HG03439 (cell line): ENCODE results near the gene OPA1.
A peak's percentile ranks its signal among the peaks of the same experiment; 100 is the strongest.

ENCODE experiments used
- ATAC-seq: cut with Tn5 transposase; IDR thresholded peaks from one replicate; pipeline ENCODE4 v1.9.1; 2021; ENCODE audit warnings: mild to moderate bottlenecking, moderate library complexity; ENCODE audit not compliant: unreplicated experiment

The OPA1 gene, protein sequence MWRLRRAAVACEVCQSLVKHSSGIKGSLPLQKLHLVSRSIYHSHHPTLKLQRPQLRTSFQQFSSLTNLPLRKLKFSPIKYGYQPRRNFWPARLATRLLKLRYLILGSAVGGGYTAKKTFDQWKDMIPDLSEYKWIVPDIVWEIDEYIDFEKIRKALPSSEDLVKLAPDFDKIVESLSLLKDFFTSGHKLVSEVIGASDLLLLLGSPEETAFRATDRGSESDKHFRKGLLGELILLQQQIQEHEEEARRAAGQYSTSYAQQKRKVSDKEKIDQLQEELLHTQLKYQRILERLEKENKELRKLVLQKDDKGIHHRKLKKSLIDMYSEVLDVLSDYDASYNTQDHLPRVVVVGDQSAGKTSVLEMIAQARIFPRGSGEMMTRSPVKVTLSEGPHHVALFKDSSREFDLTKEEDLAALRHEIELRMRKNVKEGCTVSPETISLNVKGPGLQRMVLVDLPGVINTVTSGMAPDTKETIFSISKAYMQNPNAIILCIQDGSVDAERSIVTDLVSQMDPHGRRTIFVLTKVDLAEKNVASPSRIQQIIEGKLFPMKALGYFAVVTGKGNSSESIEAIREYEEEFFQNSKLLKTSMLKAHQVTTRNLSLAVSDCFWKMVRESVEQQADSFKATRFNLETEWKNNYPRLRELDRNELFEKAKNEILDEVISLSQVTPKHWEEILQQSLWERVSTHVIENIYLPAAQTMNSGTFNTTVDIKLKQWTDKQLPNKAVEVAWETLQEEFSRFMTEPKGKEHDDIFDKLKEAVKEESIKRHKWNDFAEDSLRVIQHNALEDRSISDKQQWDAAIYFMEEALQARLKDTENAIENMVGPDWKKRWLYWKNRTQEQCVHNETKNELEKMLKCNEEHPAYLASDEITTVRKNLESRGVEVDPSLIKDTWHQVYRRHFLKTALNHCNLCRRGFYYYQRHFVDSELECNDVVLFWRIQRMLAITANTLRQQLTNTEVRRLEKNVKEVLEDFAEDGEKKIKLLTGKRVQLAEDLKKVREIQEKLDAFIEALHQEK

GRCh38 chr3:193592841-193593667 is at the start of gene OPA1:
TSS of gene OPA1 (plus strand) at chr3:193593208. CDS start at chr3:193593378, 170 bp downstream.
- peak; percentile 97 for ATAC-seq

- no peak for ATAC-seq
Measured at GRCh38 chr3:193544289-193544688, 48.7 kb upstream of the OPA1 start.

DNA sequence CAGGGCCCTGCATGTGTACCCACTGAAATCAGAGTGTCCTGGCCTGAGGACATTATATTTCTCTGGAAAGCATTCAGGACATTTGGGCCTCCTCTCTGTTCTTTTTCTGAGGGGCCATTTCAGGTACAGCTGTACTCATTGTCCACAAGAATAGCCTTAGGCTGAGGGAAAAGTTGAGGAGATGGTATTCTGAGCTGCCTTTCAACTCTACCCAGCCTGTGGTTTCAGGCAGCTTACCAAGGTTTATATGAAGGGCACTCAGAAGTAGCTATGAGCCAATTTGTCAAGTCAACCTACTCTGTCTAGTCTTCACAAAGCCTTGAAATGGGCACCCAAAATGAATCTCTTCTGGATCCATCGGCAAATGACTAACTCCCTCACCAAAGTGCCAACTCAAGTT is 47.7 kb upstream of the OPA1 start:
- no peak for ATAC-seq

DNA sequence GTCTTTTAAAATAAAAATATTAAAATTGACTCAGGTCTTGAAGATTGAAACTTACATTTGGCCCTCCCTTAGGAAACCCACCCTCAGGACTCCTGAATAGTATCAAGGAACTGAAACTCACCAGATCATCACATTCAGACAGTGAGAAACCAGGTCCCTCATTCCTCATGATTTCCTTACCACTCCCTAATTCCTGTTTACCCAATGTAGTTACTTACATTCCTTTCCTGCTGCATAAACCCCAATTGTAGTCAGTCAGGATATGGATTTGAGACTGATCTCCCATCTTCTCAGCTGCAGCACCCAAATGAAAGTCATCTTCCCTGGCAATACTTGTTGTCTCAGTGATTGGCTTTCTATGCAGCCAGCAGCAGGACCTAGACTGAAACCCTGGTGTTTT is 46.9 kb upstream of the OPA1 start:
- ATAC-seq, result no peak

DNA sequence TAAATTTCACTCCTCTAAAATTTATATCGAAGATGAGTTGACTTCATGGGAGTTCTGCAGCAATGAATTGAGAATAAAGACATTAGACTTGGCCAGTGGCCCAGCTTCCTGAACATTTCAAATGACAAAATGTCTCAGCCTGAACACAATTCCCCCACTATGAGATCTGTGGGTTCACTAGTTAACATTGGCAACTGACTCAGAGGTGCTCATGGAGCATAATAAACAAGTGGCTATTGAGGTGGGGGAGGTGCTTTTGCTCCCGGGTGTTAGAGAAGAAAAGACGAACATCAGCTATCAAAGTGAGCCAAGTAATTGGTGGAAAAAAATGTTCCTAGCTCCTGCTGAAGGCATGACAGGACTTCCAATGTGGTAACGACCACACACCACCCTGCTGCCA is 44.6 kb upstream of the OPA1 start:
- ATAC-seq, result no peak

DNA sequence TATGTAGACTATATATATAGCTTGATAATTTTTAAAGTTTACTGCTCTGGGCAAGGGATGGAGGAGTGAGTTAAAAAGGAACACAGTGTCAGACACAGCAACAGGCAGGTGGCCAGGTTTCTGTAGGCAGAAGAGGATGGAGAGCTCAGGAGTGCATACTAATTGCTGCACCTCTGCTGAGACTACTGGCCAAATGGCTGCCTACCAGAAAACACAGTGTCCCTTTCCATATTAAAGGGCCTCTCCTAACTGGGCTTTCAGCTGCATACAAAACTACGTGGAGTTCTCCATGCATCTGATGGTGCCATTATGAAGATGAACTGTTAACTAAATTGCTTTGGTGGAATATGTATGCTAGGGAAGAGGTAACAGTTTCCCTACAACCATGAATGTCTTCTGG is 40.1 kb upstream of the OPA1 start:
- no peak for ATAC-seq

- ATAC-seq, result no peak
Measured at GRCh38 chr3:193553586-193553985, 39.4 kb upstream of the OPA1 start.

DNA sequence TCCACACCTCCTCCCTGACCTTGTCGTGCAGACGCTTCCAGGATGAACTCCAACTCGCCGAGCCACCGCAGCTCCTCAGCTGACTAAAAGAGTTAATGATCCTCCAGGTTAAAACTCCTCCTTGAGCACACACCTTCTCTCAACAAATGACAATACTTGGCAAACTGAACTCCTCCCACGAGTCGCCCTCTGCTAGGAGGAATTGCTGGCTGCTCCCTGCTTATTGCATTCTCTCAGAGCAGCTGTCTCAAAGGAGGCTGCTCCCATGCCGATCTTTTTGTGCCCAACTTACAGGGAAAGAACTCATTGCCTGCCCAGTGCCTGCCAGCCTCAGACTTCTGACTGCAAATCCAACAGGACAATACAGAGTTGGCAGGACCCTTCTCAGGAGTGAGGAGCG is 38.2 kb upstream of the OPA1 start, which contains the start of gene ATP13A4:
Gene ATP13A4 (minus strand): TSS at position 85 of the 400 bp plus-strand sequence. CDS start 96 bp downstream, outside the sequence.
- ATAC-seq, result no peak

- ATAC-seq, result no peak
Measured at GRCh38 chr3:193556841-193557240, 36.2 kb upstream of the OPA1 start.

DNA sequence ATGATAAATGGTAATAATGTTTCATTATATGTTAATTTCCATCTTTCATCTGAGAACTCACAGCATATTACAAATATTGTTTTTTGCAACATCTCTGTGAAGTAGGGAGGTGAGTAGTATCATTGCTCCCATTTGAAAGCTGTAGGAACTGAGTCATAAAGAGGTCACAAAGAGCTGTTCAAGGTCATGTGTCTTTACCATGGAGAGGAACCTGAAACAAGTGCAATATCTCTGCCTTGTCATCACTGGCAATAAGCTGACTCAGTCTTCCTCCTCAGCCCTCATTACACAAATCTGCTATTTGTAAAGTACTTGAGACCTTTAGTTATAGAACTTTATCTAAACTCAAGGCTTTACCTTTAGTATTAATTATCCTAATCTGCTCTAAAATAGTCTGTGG is 33.9 kb upstream of the OPA1 start:
- ATAC-seq, result no peak

DNA sequence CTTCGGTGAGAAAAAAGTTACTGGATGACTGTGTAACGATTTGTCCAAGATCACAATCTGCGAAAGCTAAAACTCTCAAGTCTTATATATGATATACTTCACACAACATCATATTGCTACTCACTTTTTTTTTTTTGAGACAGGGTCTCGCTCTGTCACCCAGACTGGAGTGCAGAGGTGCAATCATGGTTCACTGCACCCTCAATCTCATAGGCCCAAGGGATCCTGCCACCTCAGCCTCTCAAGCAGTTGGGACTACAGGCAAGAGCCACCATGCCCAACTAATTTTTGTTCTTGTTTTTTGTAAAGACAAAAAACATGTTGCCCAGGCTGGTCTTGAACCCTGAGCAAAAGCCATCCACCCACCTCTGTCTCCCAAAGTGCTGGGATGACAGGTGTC is 32.9 kb upstream of the OPA1 start:
- no peak for ATAC-seq

GRCh38 chr3:193560870-193561269 is 32.1 kb upstream of the OPA1 start:
- ATAC-seq, result no peak

DNA sequence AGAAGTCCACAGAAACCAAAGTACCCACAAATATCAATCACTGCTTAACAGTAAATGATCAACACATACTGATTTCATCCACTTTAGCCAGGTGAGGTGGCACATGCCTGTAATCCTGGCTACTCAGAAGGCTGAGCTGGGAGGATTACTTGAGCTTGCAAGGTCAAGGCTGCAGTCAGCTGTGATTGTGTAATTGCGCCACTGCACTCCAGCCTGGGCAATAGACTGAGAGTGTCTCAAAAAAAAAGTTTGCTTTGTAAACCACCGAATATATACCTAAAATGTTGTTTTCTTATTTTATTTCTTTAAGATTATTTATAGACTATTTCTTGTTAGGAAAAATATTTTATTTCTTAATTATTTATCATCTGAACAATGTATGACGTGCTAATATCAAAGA is 29.6 kb upstream of the OPA1 start:
- no peak for ATAC-seq

GRCh38 chr3:193564012-193564411 is 29.0 kb upstream of the OPA1 start:
- ATAC-seq, result no peak

DNA sequence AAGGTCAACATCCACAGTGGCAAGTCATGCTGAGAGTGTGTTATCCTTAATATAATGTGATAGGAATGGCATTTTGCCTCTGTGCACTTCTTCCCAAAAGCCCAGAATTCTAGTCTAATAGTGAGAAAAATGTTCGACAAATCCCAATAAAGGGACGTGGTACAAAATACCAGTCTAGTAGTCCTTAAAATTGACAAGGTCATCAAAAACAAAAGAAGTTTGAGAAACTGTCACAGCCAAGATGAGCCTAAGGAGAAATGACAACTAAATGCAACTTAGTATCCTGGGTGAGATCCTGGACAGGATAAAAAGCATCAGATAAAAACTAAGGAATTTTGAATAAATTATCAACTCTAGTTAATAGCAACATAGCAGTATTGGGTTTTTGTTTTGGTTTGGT is 23.9 kb upstream of the OPA1 start:
- ATAC-seq, result no peak

DNA sequence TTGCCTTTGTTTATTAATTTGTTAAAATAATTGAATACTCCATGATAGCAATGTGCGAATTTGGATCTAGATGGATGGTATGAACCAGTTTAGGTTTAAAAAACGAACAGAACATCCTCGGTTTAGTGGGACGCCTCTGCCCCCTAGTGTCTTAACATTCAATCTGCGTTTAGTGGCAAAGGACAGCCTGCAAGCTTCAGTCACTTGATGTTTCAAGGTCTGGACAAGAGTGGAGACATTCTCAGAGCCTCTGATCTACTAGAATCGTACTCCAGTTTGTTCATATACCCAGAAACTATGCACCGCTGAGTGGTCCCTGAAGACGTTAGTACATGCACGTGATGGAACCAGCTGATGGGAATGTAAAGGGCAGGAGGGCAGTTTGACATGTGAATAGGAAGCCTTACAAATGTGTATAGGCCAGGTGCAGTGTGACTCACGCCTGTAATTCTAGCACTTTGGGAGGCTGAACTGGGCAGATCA is 20.5 kb upstream of the OPA1 start:
- peak; percentile 82 for ATAC-seq

GRCh38 chr3:193573403-193574191 is 19.4 kb upstream of the OPA1 start:
- ATAC-seq, result no peak

DNA sequence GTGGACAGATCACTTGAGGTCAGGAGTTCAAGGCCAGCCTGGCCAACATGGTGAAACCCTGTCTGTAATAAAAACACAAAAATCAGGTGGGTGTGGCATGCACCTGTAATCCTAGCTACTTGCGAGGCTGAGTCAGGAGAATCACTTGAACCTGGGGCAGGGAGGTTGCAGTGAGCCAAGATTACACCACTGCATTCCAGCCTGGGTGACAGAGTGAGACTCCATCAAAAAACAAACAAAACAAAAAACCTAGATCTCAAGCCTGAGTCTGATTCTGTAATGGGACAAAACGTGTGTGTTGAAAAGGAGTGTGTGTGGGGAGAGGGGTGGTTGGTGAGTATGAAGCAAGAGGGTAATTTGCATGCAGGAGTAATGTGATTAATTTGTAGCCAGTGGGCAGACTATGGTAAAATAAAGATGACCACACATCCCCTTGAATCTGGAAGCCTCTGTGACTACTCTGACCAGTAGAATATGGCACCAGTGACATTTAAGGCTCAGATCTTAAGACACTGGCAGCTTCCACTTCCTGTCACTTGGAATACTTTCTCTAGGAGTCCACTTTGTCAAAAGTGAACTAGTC is 18.4 kb upstream of the OPA1 start:
- ATAC-seq, result no peak

GRCh38 chr3:193585530-193585929 is 7.5 kb upstream of the OPA1 start:
- no peak for ATAC-seq
